GM12801 (cell line): ENCODE data around the gene LEKR1.

Experiments used
- TF ChIP-seq, protein P1 (sequence below): IDR thresholded peaks from one replicate; pipeline ENCODE4 v1.5.1; 2011; ENCODE audit warnings: control low read depth; ENCODE audit not compliant: insufficient read length; ENCODE audit errors: extremely low read depth

LEKR1 gene

DNA sequence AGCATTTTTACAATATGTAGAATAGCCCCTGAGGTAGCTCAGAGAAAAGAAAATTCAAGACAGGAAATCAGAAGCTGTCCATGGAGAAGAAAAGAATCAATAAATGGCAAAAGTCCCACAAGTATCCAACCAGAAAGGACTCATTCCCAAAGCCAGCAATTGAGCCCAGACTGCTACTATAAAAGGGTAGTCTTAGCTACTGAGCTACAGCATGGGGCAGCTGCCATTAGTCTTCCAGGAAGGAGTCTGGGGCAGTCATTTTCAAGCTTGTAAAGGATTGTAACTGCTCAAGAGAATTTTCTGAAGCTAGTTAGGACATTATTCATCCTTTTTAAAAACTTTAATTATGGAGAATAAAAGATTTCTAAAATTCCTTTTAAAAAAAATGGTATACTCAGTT, 10.5 kb downstream of the LEKR1 start:
- TF ChIP-seq, protein P1, sequence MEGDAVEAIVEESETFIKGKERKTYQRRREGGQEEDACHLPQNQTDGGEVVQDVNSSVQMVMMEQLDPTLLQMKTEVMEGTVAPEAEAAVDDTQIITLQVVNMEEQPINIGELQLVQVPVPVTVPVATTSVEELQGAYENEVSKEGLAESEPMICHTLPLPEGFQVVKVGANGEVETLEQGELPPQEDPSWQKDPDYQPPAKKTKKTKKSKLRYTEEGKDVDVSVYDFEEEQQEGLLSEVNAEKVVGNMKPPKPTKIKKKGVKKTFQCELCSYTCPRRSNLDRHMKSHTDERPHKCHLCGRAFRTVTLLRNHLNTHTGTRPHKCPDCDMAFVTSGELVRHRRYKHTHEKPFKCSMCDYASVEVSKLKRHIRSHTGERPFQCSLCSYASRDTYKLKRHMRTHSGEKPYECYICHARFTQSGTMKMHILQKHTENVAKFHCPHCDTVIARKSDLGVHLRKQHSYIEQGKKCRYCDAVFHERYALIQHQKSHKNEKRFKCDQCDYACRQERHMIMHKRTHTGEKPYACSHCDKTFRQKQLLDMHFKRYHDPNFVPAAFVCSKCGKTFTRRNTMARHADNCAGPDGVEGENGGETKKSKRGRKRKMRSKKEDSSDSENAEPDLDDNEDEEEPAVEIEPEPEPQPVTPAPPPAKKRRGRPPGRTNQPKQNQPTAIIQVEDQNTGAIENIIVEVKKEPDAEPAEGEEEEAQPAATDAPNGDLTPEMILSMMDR: no peak

DNA sequence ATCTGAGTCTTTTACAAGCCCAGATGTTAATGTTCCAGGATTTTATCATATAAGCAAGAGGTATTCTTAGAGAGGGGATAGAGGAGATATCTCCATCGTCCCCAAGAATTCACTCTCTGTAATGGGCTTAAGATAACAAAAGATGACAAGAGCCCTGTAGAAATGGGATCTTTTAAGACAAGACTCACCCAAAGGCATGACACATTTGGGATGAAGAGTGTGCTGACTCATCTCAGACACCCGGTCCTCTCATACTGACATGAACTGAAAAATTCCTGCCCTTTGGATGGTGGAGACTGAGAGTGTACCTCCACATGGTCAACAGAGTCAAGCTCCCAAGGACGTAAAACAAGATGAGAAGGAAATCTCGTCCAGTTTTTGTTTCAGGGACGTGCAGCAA, 11.0 kb downstream of the LEKR1 start:
- TF ChIP-seq, protein P1: no peak

DNA sequence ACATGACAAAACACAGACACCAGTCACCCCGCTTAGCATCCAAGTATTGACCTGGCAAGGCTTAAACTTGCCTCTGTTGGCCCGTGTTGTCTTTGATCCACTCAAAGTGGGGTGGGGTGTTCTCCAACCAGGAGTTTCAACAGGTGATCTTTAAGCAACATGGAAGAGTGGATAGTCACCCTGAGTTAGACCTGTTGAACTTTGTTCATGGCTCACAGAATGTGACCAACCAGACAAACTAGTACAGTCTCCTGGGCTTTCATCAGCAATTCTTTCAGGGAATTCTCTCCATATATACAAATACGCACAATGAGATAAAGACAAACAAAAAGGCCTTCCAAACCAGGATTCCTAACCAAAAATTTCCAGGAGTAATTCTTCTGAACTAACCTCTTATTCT, 11.9 kb downstream of the LEKR1 start:
- TF ChIP-seq, protein P1: no peak

DNA sequence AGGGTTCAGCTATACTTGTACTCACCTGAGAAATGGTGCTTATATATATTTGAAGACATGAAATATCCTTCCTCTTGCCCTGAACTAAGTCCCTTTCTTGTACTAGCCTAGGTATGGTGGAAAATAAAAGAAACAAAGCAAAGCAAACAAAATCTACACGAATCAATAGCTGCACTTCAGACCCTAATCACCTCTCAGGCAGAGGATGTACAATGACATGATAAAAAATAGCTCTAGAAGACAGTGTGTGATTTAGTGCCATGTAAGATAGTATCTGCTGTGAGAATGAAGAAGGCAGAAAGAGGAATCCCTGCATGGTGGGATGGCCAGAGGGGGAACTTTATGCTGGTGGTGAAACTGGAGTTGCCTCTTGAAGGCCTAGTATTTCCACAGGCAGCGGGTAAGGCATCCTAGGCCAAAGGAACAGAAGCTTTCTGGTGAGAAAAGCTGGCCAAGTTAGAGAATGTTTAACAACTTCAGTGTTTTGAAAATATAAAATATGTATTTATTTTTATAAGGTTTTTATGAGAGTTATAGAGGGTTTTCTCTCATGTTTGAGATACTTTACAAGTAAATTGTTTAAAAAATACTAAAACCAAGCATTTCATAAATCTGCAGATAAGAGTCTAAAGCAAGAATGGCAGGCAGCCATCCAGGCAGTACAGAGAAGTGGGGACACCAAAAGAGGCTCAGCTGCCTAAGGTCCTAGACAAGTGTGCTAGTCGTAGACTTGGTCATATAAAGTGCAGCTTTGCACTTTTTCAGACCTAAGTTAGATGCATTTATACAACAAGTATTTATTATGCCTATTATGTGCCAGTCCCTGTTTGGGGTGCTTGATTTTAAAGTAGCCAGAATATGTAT, 14.9 kb downstream of the LEKR1 start:
- TF ChIP-seq, protein P1: no peak

DNA sequence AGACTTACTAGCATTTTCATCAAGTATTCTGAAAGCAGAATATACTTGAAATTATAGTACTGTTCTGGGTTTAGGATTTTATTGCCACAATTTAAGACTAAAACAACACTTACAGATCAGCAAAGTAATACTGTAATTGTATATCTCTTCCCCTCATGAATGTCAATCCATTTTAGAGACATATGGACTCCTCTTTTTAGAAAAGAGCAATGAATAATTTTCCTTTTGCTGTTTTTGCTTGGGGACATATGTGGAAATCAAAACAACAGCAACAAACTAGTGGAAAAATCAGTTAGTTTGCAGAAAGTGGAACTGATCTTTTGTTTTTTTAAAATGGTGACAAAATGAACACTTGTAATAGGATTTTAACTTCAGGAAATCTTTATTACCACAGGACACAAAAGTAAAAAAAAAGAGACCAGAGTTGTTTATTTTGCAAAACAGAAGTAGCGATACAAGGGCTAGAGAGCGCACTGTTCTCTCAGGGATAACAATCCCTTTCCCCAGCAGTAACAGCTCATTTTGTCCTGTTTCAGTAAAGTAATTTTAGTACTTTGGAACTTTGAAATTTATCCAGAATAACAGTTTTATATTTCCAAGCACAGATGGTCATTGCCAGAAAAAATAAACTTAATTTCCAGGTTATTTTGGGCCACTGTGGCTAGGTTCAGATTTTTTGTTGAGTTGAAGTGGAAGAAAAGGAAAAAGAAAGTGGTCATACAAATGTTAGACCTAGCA, 17.1 kb downstream of the LEKR1 start:
- TF ChIP-seq, protein P1: no peak

DNA sequence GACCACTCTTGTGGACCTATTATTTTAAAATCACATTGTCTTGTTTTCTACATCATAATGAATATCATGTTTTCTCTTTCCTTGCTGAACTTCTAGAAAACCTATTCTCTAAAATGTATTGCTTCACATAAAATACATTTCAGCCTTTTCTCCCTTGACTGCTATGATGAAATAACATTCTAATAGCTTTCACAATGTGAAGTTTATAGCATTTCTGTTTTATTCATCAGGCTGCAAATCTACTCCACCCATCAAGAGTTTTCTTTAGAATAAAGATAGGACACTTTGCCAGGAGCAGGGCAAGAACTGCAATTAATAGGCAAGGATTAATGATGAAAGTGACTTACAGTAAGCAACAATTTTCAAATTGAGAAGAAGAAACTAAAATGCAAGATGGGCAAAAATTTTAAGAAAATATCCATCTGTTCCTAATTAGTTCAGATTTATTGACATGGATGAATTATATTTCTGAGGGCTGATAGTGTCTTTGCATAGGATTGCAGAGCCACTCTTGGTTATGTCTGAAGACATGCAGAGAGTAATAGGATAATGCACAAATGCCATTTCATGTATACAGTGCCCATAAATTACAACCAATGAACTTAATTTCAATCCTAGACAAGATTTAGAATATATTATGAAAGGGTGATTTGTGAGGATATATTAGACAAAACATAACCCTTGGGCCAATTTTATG, 21.7 kb downstream of the LEKR1 start:
- TF ChIP-seq, protein P1: no peak

DNA sequence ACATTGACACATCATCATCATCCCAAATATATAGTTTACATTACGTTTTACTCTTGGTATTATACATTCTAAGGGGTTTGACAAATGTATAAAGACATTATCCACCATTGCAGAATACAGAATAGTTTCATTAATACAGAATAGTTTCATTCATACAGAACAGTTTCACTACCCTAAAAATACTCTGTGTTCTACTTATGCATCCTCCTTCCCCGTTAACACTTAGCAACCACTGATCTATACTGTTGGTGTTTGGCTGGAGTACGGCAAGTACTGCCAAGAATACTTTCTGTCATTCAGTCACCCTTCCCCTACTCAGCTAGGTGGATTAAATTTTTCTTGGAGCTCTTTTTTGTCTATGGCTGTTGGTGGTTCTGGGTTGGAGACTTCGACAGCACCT, 33.4 kb downstream of the LEKR1 start:
- TF ChIP-seq, protein P1: no peak
